ENCODE results near the gene OR2A7.
"Not testable (repeated sequence)": the region's sequence is repeated elsewhere in the genome, so short reads cannot be mapped to it uniquely, and the experiment has no call there.

GRCh38 chr7:144218581-144218980, 46.0 kb downstream of the OR2A7 start:
- not testable (repeated sequence) for TF ChIP-seq POLR2AphosphoS5, CTCF, POLR2A (IDR thresholded peaks at IDR 0.05)

Measured in upper lobe of left lung (tissue), 4 donors.